HUES64 (cell line): ENCODE results near the gene LSAMP.
"Not testable (repeated sequence)": the region's sequence is repeated elsewhere in the genome, so short reads cannot be mapped to it uniquely, and the experiment has no call there.

ENCODE experiments used
- H3K27ac ChIP-seq: 2 replicates; pipeline ENCODE4 v1.7.0; 2013; ENCODE audit warnings: low read depth, low read length, inconsistent platforms
- H3K27me3 ChIP-seq: 2 replicates; pipeline ENCODE4 v1.6.1; 2013; ENCODE audit warnings: mild to moderate bottlenecking, low read length; ENCODE audit not compliant: insufficient read depth
- H3K36me3 ChIP-seq: 2 replicates; pipeline ENCODE4 v1.6.1; 2013; ENCODE audit warnings: mild to moderate bottlenecking, low read length; ENCODE audit not compliant: insufficient read depth
- H3K4me1 ChIP-seq: 2 replicates; pipeline ENCODE4 v1.6.1; 2013; ENCODE audit warnings: mild to moderate bottlenecking, low read length, moderate library complexity; ENCODE audit not compliant: insufficient read depth
- H3K4me3 ChIP-seq: 2 replicates; pipeline ENCODE4 v1.5.1; 2013; ENCODE audit warnings: mild to moderate bottlenecking, low read length, moderate library complexity
- H3K9ac ChIP-seq: 2 replicates; pipeline ENCODE4 v1.6.1; 2013; ENCODE audit warnings: mild to moderate bottlenecking, low read depth, low read length
- H3K9me3 ChIP-seq: 2 replicates; pipeline ENCODE4 v1.6.1; 2013; ENCODE audit warnings: low read depth, low read length; ENCODE audit not compliant: insufficient read depth
- WGBS: fragments of 150-250, 120-280 bp; methylation state at CpG from one replicate; pipeline ENCODE4 v1.1.7; 2013; ENCODE audit warnings: missing lambda C conversion rate; 5-methylcytosine and 5-hydroxymethylcytosine counted together

Gene LSAMP

GRCh38 chr3:116097226-116097625 is 348.1 kb downstream of the LSAMP start:
- H3K27ac ChIP-seq = no peak overlapping the region
- 100% methylated on average over 1 of the region's 2 CpGs for whole genome bisulfite sequencing
- no peak overlapping the region for H3K9ac ChIP-seq
- no peaks in the 10 kb centered on the region for H3K27me3 ChIP-seq
- 0 out of 2 replicates have a peak, but pooled peaks cover 1% of the 10 kb centered on the region for H3K4me1 ChIP-seq
- no peaks in the 10 kb centered on the region for H3K36me3 ChIP-seq
- H3K9me3 ChIP-seq = no peaks in the 10 kb centered on the region
- no peak overlapping the region for H3K4me3 ChIP-seq

GRCh38 chr3:116096631-116097030 is 348.7 kb downstream of the LSAMP start:
- WGBS = 100% methylated on average over 2 of the region's 2 CpGs
- no peak overlapping the region for H3K4me3 ChIP-seq

GRCh38 chr3:116093374-116093773 is 351.9 kb downstream of the LSAMP start:
- H3K4me1 ChIP-seq = no peaks in the 10 kb centered on the region
- no peaks in the 10 kb centered on the region for H3K27me3 ChIP-seq
- H3K4me3 ChIP-seq = no peak overlapping the region
- H3K27ac ChIP-seq = no peak overlapping the region
- no peak overlapping the region for H3K9ac ChIP-seq
- WGBS = 80% methylated on average over 1 of the region's 2 CpGs
- H3K9me3 ChIP-seq = no peaks in the 10 kb centered on the region
- H3K36me3 ChIP-seq = no peaks in the 10 kb centered on the region

More at GRCh38 chr3:116096631-116097030, 348.7 kb downstream of the LSAMP start:
- no peaks in the 10 kb centered on the region for H3K36me3 ChIP-seq
- H3K27me3 ChIP-seq = no peaks in the 10 kb centered on the region
- H3K9me3 ChIP-seq = no peaks in the 10 kb centered on the region
- H3K4me1 ChIP-seq = no peaks in the 10 kb centered on the region
- H3K27ac ChIP-seq = no peak overlapping the region
- H3K9ac ChIP-seq = 0 out of 2 replicates have a peak overlapping the region, but pooled peaks have one; percentile 13

GRCh38 chr3:116087426-116087825 is 357.9 kb downstream of the LSAMP start:
- Histone ChIP-seq H3K9ac (no peak overlapping the region), H3K4me1 (peaks cover 5% of the 10 kb centered on the region; the same call in 1 of the 2 replicates), H3K36me3 (no peaks in the 10 kb centered on the region), H3K9me3 (no peaks in the 10 kb centered on the region), H3K27ac (no peak overlapping the region), H3K27me3 (no peaks in the 10 kb centered on the region), H3K4me3 (no peak overlapping the region)
- WGBS = 93% methylated on average over 1 of the region's 1 CpG

- Histone ChIP-seq H3K27me3 (no peaks in the 10 kb centered on the region), H3K4me1 (peaks cover 5% of the 10 kb centered on the region; the same call in 1 of the 2 replicates), H3K36me3 (no peaks in the 10 kb centered on the region), H3K9ac (no peak overlapping the region), H3K27ac (no peak overlapping the region), H3K9me3 (no peaks in the 10 kb centered on the region), H3K4me3 (no peak overlapping the region)
- 92% methylated on average over 4 of the region's 4 CpGs for WGBS
These were observed 360.1 kb downstream of the LSAMP start for GRCh38 chr3:116084999-116085791.

- H3K4me3 ChIP-seq = no peak overlapping the region
- no peak overlapping the region for H3K27ac ChIP-seq
- WGBS = 100% methylated on average over 2 of the region's 2 CpGs
- H3K4me1 ChIP-seq = peaks cover 5% of the 10 kb centered on the region; the same call in 1 of the 2 replicates
- H3K9ac ChIP-seq = no peak overlapping the region
- no peaks in the 10 kb centered on the region for H3K9me3 ChIP-seq
- no peaks in the 10 kb centered on the region for H3K36me3 ChIP-seq
- no peaks in the 10 kb centered on the region for H3K27me3 ChIP-seq
These were observed 361.6 kb downstream of the LSAMP start for GRCh38 chr3:116083683-116084082.

- 92% methylated on average over 3 of the region's 7 CpGs for WGBS
- no peak overlapping the region for H3K4me3 ChIP-seq
- H3K9me3 ChIP-seq = no peaks in the 10 kb centered on the region
- H3K4me1 ChIP-seq = no peaks in the 10 kb centered on the region
- H3K27me3 ChIP-seq = no peaks in the 10 kb centered on the region
- no peak overlapping the region for H3K9ac ChIP-seq
- no peak overlapping the region for H3K27ac ChIP-seq
- H3K36me3 ChIP-seq = no peaks in the 10 kb centered on the region
These were observed 366.7 kb downstream of the LSAMP start for GRCh38 chr3:116078561-116078960.

GRCh38 chr3:116077557-116077956 is 367.7 kb downstream of the LSAMP start:
- 93% methylated on average over 2 of the region's 2 CpGs for WGBS
- H3K27me3 ChIP-seq = no peaks in the 10 kb centered on the region
- no peak overlapping the region for H3K9ac ChIP-seq
- H3K27ac ChIP-seq = no peak overlapping the region
- no peaks in the 10 kb centered on the region for H3K36me3 ChIP-seq
- no peak overlapping the region for H3K4me3 ChIP-seq
- no peaks in the 10 kb centered on the region for H3K9me3 ChIP-seq
- no peaks in the 10 kb centered on the region for H3K4me1 ChIP-seq

- no peak overlapping the region for H3K27ac ChIP-seq
- WGBS = no CpG with 5 or more reads among the region's 1 CpG
- no peak overlapping the region for H3K9ac ChIP-seq
- no peaks in the 10 kb centered on the region for H3K9me3 ChIP-seq
- no peaks in the 10 kb centered on the region for H3K36me3 ChIP-seq
- H3K4me1 ChIP-seq = no peaks in the 10 kb centered on the region
- H3K4me3 ChIP-seq = no peak overlapping the region
- H3K27me3 ChIP-seq = no peaks in the 10 kb centered on the region
These were observed 368.2 kb downstream of the LSAMP start for GRCh38 chr3:116077059-116077458.

- H3K9ac ChIP-seq, H3K4me1 ChIP-seq, H3K36me3 ChIP-seq, H3K9me3 ChIP-seq, H3K27me3 ChIP-seq, H3K4me3 ChIP-seq, H3K27ac ChIP-seq: not testable (repeated sequence)
- 93% methylated on average over 8 of the region's 8 CpGs for WGBS
These were observed 374.6 kb downstream of the LSAMP start for GRCh38 chr3:116070516-116071278.

- Histone ChIP-seq H3K36me3 (no peaks in the 10 kb centered on the region), H3K9me3 (no peaks in the 10 kb centered on the region), H3K27me3 (no peaks in the 10 kb centered on the region), H3K9ac (no peak overlapping the region), H3K4me3 (no peak overlapping the region), H3K4me1 (no peaks in the 10 kb centered on the region), H3K27ac (no peak overlapping the region)
- 92% methylated on average over 2 of the region's 2 CpGs for WGBS
These were observed 375.2 kb downstream of the LSAMP start for GRCh38 chr3:116070061-116070460.
